T47D (cell line): ENCODE results near the gene IRS2.

ENCODE experiments used
- DNase-seq, 2 experiments: peaks; one replicate each; pipeline versions ENCODE4 v3.0.0 to v3.0.0-alpha.2; 2011 to 2012; ENCODE audit warnings: low read depth in 1 of 2, low spot score in 1 of 2
- JUND ChIP-seq: IDR thresholded peaks from 2 replicates; pipeline ENCODE4 v1.6.1; 2012; ENCODE audit warnings: low read depth
- in situ Hi-C: cut with HindIII; loops from 2 replicates; pipeline ENCODE4 v1.10.0; 2016; ENCODE audit warnings: low sequenced_read_pairs, low pct_unique_long_range_greater_than_20kb

IRS2 gene

DNA sequence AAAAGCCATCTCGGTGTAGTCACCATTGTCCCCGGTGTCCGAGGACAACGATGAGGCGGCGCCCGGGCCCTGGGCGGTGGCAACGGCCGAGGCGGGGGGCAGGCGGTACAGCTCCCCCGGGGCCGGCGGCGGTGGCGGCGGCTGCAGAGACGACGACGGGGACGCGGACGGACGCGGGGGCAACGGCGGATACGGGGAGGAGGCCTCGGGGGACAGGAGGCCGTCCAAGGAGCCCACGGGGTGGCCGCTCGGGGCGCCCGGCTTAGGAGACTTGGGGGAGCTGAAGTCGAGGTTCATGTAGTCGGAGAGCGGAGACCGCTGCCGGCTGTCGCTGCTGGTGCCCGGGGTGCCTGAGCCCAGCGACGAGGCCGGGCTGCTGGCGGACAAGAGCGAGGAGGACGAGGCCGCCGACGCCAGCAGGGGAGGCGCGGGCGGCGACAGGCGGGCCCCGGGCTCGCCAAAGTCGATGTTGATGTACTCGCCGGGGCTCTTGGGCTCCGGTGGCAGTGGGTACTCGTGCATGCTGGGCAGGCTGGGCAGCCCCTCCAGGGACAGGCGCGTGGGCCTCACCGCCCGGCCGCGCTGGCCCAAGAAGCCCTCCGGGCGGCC is 3.5 kb downstream of the IRS2 start:
- no peak for TF ChIP-seq JUND
- in situ Hi-C loops: no loop called here
- no peak for DNase-seq

DNA sequence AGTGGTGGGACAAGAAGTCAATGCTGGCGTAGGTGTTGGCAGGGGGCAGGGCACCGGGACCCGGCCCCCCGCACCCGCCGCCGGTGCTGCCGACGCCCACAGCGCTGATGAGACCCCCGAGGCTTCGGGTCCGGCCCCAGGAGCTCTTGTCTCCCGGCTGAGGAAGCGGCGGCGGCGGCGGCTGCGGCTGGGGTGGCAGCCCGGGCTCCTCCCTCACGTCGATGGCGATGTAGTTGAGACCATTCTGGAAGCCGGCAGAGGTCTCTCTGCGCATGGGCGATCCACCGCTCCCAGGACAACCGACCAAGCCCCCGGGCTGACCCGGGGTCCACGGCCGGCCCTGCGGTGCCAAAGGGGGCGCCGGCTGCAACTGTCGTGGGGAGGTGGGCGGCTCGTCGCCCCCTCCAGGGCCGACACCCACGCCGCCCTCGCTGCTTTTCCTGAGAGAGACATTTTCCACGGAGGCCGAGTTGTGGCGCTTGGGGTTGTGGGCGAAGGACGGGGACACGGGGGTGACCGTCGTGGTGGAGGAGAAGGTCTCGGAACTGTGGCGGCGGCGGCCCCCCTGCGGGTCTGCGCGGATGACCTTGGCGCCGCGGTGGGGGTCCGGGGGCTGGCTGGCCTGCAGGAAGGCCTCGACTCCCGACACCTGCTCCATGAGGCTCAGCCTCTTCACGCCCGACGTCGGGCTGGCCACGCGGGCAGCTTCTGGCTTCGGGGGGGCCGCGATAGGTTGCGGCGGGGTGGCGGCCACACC is 4.1 kb downstream of the IRS2 start:
- TF ChIP-seq JUND: no peak
- DNase-seq: no peak
- in situ Hi-C loops: no loop called here

DNA sequence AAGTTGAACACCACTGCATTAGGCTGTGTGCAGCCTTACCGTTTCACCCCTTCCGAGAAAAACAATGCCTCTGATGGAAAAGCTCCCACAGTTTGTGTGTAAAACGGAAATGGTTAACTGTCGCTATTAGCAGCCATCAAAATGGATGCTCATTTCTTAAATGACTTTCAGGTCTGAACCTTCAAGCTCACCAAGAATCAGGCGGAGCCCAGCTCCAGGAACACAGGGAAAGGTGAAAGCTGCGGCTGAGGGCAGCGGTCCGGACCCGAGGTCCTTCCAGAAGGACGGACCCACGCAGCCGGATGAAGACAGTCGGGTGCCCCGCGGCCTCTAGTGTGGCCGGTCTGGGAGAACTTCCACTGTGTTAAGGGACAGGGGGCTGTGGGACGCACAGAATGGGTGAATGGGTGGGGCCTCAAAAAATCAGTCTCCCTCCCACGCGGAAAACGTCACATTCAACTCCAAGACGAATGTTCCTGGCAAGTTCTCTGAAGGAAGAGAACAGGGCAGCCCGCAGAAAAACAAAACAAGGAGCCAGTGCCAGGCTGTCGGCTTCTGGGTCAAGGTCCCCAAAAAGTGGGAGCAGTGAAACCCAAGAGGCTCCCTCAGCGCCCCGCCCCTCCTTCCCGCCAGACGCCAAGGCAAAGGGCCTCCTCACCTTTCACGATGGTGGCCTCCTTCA is 4.9 kb downstream of the IRS2 start:
- no peak for TF ChIP-seq JUND
- no peak for DNase-seq
- in situ Hi-C loops: no loop called here

DNA sequence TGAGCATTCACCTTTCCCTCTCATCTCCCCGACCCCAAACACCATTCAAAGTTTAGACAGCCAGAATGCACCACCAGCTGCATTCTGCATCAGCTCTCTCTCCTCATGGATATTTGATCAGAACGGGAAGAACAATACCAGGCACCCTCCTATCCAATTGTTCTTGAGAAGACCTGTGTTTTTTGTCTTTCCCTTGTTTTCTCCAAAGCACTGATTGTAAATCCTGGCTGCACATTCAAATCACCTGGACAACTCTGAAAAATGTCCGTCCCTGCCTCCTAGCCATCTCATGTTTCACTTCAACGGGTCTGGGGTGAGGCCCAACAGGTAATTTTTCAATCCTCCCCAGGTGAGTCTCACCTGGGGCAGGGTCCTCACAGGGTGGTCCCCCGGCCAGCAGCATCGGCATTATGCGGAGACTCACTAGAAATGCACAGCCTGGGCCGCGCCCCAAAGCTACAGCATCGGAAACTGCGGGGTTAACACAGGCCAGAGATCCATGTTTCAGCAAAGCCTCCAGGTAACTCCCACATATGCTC is 5.5 kb downstream of the IRS2 start:
- in situ Hi-C loops: no loop called here
- TF ChIP-seq JUND: no peak

DNA sequence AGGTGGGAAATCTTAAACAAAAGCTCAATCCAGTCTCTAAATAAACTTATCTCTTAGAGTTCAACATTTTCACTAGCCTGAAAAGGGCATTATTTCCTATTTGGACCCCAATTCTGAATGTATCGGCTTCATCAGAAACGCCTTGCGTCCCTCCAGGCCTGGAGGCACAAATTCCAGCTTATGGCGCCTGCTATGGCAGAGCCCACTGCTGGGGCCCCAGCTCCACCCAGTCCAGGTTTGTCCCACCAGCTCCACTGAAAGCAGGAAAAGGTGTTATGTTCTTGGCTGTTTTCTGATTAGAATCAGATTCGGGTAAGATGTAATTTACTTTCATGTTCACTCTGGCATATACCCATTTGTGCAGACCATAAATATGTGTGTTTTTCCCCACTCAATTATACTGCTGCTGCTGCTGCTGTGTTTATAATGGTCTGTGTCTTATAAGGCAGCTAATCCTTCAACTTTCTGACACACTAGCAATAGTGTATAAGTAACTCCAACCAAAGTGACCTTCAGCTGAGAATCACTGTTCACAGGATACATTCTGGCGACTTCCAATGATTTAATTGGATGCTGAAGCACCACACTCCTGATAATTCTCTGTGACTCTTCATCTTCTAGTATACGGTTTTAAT is 6.4 kb downstream of the IRS2 start:
- in situ Hi-C loops: no loop called here
- no peak for DNase-seq
- TF ChIP-seq JUND: no peak

More for the DNA sequence above, 5.5 kb downstream of the IRS2 start:
- DNase-seq: no peak

DNA sequence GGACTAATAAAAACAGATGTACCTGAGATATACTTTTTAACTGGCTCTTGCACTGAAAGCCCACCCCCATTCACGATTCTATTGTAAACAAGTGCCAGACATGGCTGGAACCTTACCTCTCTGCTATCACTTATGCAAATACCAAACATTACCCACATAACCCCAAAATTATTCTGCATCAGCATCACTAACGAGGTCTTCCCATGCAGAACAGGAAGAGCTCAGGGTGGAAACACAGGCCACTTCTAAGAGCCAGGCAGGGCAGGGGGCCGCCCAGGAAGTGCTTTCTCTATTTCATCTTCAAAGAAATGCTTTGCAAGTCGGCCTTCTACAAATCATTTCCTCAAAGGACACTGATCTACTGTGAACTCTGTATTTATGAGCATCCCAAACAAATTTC is 7.3 kb downstream of the IRS2 start:
- TF ChIP-seq JUND: no peak
- DNase-seq: no peak
- in situ Hi-C loops: no loop called here

DNA sequence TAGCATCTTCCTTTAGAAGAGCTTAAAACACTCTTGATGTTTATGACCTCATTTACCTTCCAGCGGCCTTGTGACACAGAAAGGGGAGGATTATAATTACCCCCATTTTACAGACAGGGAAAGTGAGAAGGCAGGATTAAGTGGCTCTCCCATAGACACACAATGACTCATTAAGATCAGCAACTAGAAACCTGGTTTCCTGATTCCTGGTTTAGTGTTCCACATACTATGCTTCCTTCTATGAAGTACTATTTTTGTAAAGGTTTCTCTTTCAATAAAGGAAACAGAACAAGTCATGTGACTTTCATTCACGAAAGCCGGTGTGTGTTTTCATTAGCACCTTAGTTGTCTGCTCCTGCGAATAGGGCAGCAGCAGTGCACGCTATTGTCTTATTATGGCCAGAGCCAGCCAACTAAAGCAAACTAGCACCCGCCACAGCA is 8.3 kb downstream of the IRS2 start:
- peak; percentile 25 to 38 for DNase-seq
- no peak for TF ChIP-seq JUND
- in situ Hi-C loops: no loop called here

DNA sequence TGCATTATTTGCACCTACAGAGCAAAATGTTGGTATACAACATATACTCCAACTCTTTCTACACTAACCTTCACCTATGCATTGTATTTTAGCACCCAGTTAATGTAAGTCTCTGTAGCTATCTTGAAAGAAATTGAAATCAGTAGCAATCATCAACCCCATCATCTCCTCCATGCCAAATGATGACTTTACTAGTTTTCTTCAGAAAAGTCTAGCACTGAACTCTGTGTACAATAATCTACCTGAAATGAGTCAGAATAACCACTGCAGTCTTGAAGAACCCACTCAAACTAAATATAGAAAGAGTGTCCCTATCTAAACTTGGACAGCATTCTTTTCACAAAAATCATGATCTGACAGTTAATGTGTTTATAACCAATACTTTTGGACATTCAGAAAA is 9.8 kb downstream of the IRS2 start:
- in situ Hi-C loops: no loop called here
- no peak for DNase-seq
- no peak for TF ChIP-seq JUND

DNA sequence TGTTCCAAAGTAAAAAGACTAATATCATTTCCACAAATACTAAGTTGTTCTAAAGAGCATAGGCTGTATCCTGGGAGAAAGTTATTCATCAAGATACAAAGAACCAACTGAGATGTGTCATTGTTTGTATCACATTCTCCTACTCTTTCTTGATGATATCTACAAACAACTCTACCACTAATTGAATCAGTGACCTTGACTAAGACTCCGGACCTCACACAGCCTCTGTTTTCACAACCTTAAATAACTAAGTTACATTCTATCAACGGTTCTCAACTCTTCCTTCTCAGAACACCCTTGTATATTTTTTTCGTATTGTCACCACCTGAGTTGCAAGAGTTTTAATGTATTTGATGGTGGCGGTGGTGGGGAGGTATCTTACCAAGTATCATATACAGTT is 12.6 kb downstream of the IRS2 start:
- DNase-seq: no peak
- in situ Hi-C loops: no loop called here
- no peak for TF ChIP-seq JUND

DNA sequence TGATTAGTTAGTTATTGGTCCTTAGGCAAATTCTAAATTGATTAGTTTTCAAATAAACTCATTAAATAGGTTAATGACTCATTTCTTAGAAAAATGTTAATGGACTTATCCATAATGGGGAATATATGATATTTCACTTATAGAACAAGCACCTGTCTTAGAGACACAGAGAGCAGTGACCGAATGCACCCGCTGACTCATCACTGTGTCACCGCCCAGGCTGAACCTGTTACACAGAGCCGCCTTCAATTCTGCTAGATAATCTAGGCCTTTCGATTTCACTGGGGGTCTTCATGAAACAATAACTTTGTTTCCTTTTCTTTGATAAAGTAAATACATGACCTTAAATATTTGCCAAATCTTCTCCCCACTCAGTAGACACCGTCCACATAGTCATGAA is 13.1 kb downstream of the IRS2 start:
- TF ChIP-seq JUND: no peak
- in situ Hi-C loops: no loop called here
- DNase-seq: no peak

DNA sequence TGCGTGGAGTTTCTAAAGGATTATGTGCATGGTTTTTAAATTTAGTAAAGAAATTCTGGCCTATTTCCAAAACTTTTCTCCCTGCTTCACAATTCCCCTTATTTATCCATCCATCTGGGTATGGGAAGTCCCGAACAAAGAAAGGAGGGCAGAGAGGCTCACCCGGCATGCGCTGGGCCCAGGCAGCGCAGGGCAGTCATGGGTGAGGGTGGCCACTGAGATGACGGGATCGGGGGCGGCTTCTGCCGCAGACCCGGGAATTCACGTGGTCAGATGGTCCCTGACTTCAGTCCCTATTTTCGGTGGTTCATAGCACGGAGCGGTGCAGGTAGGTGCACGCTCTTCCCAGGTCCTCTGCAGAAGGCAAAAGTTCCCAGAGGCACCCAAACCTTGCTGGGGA is 14.5 kb downstream of the IRS2 start:
- no peak for DNase-seq
- no peak for TF ChIP-seq JUND
- in situ Hi-C loops: no loop called here

DNA sequence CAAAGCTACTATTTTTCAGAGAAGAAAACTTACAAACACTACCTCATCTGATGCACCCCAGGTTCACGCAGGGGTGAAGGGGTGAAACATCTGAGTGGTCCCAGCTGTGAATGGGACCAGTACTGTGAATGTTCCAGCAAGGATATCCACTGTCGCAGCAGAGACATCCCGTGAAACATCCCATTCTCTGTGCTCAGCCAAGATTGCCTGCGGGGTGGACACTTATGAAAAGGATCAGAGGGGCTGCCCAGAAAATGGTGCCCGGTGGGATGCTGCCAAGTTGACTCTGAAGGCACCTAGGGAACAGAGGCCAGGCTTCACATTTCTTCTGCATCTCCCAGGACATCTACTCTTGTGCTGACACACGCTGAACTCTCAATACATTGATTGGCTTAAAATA is 15.9 kb downstream of the IRS2 start:
- in situ Hi-C loops: no loop called here
- DNase-seq: no peak
- no peak for TF ChIP-seq JUND
